ENCODE results near the gene ATP6V1B1.

- TF ChIP-seq CTCF (IDR thresholded peaks at IDR 0.05), result no peak
- TF ChIP-seq POLR2A (IDR thresholded peaks at IDR 0.05), result no peak
These were observed 27.5 kb downstream of the ATP6V1B1 start for GRCh38 chr2:70962885-70963878.

Measured in esophagus squamous epithelium (tissue), 4 donors.